Measurements from ENCODE around the gene ZBTB25. TPM values are rescaled to one million over a fixed set of nuclear protein-coding genes. Genes with fewer than 3 reads are reported as not detected.
A peak's percentile ranks its signal among the peaks of the same experiment; 100 is the strongest.

The ZBTB25 gene
- polyA plus RNA-seq, 4 donors: 0.81 to 11.4 (median 1.7) TPM

DNA sequence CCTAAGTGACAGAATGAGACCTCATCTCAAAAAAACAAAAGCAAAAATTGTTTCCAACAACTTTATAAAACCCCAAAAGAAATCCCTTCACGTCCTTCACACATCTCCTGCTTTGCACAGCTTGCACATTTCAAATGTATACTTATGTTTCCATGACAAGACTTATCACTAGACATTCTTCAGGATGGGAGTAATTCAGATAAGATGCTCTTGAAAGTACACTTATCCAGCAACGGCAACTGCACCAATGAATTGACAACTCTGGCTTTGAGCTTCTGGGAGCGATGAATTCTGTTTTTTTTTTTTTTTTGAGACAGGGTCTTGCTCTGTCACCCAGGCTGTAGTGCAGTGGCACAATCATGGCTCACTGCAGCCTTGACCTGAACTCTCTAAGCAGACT is 69.1 kb downstream of the ZBTB25 start:
- H3K9me3 ChIP-seq (ENCODE audit: control insufficient read depth in 2 of 2, insufficient read depth in 1 of 2, low read depth in 1 of 2, low read length in 1 of 2): no peaks in the 10 kb centered on the region
- peak in 1 of 2 donors; percentile 26 for DNase-seq
- WGBS, 3 donors: 83 to 87% (median 84%) methylated on average over 3 of the region's 3 CpGs
- no peaks in the 10 kb centered on the region for H3K27me3 ChIP-seq (ENCODE audit: control insufficient read depth in 3 of 3, insufficient read depth in 3 of 3, low read length in 3 of 3)
- H3K4me1 ChIP-seq (ENCODE audit: control insufficient read depth in 3 of 3, insufficient read depth in 2 of 3, low read depth in 1 of 3, low read length in 2 of 3): peaks cover 0 to 14% (median 0%) of the 10 kb centered on the region in 3 donors
- no peak overlapping the region for H3K27ac ChIP-seq (ENCODE audit: low read depth in 1 of 3, low read length in 2 of 3)
- H3K36me3 ChIP-seq (ENCODE audit: control insufficient read depth in 3 of 3, insufficient read depth in 2 of 3, low read depth in 1 of 3, low read length in 3 of 3): peaks cover 1 to 25% (median 6%) of the 10 kb centered on the region in 3 donors
- no peak overlapping the region for H3K4me3 ChIP-seq (ENCODE audit: low read depth in 1 of 3, low read length in 3 of 3)
- no peak for FAIRE-seq

DNA sequence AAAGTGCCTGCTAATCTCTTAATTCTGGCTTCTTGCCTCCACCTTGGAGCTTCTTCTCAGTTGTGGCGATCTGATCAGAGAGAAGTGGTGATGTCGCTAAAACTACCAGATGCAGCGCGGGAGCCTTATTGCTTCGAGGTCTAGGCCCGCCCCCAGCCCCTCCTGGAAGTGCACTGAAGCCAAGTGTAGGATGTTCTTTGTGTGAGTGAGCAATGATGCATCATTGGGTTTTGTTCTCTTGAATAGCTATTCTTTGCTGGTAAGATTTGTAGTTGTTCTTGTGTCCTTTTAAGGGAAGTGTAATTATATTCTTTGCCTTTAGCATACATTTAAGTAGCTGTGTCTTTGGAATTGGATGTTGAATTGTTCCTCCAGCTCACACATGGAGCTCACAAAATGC is 79.7 kb downstream of the ZBTB25 start:
- DNase-seq (no peak), FAIRE-seq (no peak)
- Histone ChIP-seq H3K4me1 (ENCODE audit: control insufficient read depth in 3 of 3, insufficient read depth in 2 of 3, low read depth in 1 of 3, low read length in 2 of 3) (no peaks in the 10 kb centered on the region), H3K9me3 (ENCODE audit: control insufficient read depth in 2 of 2, insufficient read depth in 1 of 2, low read depth in 1 of 2, low read length in 1 of 2) (no peaks in the 10 kb centered on the region), H3K4me3 (ENCODE audit: low read depth in 1 of 3, low read length in 3 of 3) (no peak overlapping the region), H3K27ac (ENCODE audit: low read depth in 1 of 3, low read length in 2 of 3) (no peak overlapping the region), H3K27me3 (ENCODE audit: control insufficient read depth in 3 of 3, insufficient read depth in 3 of 3, low read length in 3 of 3) (no peaks in the 10 kb centered on the region), H3K36me3 (ENCODE audit: control insufficient read depth in 3 of 3, insufficient read depth in 2 of 3, low read depth in 1 of 3, low read length in 3 of 3) (peaks cover 5 to 43% (median 7%) of the 10 kb centered on the region in 3 donors)
- WGBS, 3 donors: 93 to 95% (median 94%) methylated on average over 6 of the region's 6 CpGs

DNA sequence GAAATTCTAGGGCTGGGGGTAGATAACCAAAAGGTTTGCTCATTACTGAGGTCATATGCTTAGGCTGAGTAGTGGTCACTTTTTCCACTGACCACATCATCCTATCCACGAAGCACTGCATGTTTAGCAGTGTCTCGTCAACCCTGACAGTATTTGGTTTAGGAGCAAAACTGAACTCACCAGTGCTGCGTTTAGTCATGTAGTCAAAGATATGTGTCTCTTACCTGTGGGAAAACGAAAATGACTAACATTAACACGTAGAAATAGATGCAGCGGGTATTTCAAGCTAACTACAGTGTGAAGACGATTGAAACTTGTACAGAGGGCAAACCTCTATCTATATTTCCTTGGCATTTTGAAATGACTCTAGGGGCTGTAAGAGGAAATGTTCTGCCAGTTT is 80.9 kb downstream of the ZBTB25 start:
- no peaks in the 10 kb centered on the region for H3K9me3 ChIP-seq (ENCODE audit: control insufficient read depth in 2 of 2, insufficient read depth in 1 of 2, low read depth in 1 of 2, low read length in 1 of 2)
- no peak overlapping the region for H3K4me3 ChIP-seq (ENCODE audit: low read depth in 1 of 3, low read length in 3 of 3)
- H3K4me1 ChIP-seq (ENCODE audit: control insufficient read depth in 3 of 3, insufficient read depth in 2 of 3, low read depth in 1 of 3, low read length in 2 of 3): no peaks in the 10 kb centered on the region
- FAIRE-seq (no peak), DNase-seq (no peak)
- H3K27ac ChIP-seq (ENCODE audit: low read depth in 1 of 3, low read length in 2 of 3): no peak overlapping the region
- H3K27me3 ChIP-seq (ENCODE audit: control insufficient read depth in 3 of 3, insufficient read depth in 3 of 3, low read length in 3 of 3): no peaks in the 10 kb centered on the region
- 84 to 91% (median 86%) methylated on average over 7 of the region's 7 CpGs for WGBS, 3 donors
- H3K36me3 ChIP-seq (ENCODE audit: control insufficient read depth in 3 of 3, insufficient read depth in 2 of 3, low read depth in 1 of 3, low read length in 3 of 3): peaks cover 5 to 47% (median 7%) of the 10 kb centered on the region in 3 donors

DNA sequence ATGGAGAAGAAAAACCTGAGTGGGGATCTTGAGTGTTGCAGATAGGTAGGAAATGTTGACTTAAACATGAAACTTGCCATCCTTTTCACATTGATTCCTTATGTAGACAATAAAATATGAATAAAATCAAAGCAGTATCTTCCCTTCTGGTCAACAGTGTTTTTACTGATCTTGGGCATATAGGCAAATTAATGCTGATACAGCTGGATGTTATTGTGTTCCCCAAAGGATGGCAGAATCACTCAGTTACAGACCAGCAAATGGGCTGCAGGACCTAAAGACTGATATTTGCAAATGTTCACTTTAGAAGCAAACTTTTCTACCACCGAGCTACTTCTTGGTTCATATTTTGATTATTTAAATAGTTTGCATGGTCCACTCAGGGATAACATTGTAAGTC is 81.6 kb downstream of the ZBTB25 start:
- Histone ChIP-seq H3K9me3 (ENCODE audit: control insufficient read depth in 2 of 2, insufficient read depth in 1 of 2, low read depth in 1 of 2, low read length in 1 of 2) (no peaks in the 10 kb centered on the region), H3K4me3 (ENCODE audit: low read depth in 1 of 3, low read length in 3 of 3) (no peak overlapping the region), H3K27me3 (ENCODE audit: control insufficient read depth in 3 of 3, insufficient read depth in 3 of 3, low read length in 3 of 3) (no peaks in the 10 kb centered on the region), H3K27ac (ENCODE audit: low read depth in 1 of 3, low read length in 2 of 3) (no peak overlapping the region), H3K36me3 (ENCODE audit: control insufficient read depth in 3 of 3, insufficient read depth in 2 of 3, low read depth in 1 of 3, low read length in 3 of 3) (peaks cover 5 to 46% (median 7%) of the 10 kb centered on the region in 3 donors), H3K4me1 (ENCODE audit: control insufficient read depth in 3 of 3, insufficient read depth in 2 of 3, low read depth in 1 of 3, low read length in 2 of 3) (no peaks in the 10 kb centered on the region)
- 92 to 94% (median 94%) methylated on average over 1 of the region's 1 CpG for WGBS, 3 donors
- FAIRE-seq: no peak
- no peak for DNase-seq

DNA sequence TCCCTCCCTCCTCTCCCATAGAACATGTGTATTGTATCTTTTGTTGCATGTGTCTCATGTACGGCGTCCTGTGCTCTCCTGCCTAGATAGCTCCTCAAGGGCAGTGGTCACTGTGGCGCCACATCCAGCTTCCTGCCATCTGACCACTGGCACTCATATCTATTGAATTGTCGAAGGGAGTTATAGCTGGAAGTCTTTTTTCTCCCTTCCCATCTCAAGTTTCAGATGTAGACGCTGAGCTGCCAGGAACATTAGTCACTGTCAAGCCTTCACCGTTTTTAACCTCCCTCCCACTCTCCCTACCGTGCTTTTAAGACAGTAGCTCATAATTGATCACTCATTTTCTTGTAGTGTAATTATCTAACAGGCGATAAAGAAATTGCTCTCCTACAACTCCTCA is 82.5 kb downstream of the ZBTB25 start:
- DNase-seq (no peak), FAIRE-seq (no peak)
- H3K4me3 ChIP-seq (ENCODE audit: low read depth in 1 of 3, low read length in 3 of 3): no peak overlapping the region
- no peaks in the 10 kb centered on the region for H3K27me3 ChIP-seq (ENCODE audit: control insufficient read depth in 3 of 3, insufficient read depth in 3 of 3, low read length in 3 of 3)
- no peaks in the 10 kb centered on the region for H3K9me3 ChIP-seq (ENCODE audit: control insufficient read depth in 2 of 2, insufficient read depth in 1 of 2, low read depth in 1 of 2, low read length in 1 of 2)
- no peaks in the 10 kb centered on the region for H3K4me1 ChIP-seq (ENCODE audit: control insufficient read depth in 3 of 3, insufficient read depth in 2 of 3, low read depth in 1 of 3, low read length in 2 of 3)
- H3K36me3 ChIP-seq (ENCODE audit: control insufficient read depth in 3 of 3, insufficient read depth in 2 of 3, low read depth in 1 of 3, low read length in 3 of 3): peaks cover 7 to 49% (median 7%) of the 10 kb centered on the region in 3 donors
- H3K27ac ChIP-seq (ENCODE audit: low read depth in 1 of 3, low read length in 2 of 3): no peak overlapping the region
- WGBS, 3 donors: 68 to 77% (median 75%) methylated on average over 8 of the region's 8 CpGs

DNA sequence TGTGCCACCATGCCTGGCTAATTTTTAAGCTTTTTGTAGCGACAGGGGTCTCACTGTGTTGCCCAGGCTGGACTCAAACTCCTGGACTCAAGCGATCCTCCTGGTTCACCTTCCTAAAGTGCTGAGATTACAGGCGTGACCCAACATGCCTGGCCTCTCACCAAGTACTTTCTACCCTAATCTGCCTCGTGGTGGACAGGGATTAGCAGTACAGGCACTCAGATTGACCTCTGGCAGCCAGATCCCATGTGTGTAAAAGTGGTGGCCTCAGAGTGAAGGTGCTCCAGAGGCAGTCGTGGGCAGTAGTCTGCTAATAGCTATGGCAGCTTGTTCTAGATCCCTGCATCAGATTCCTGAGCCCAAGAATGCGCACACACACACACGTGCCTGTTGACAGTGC is 84.6 kb downstream of the ZBTB25 start:
- Histone ChIP-seq H3K4me3 (ENCODE audit: low read depth in 1 of 3, low read length in 3 of 3) (no peak overlapping the region), H3K27me3 (ENCODE audit: control insufficient read depth in 3 of 3, insufficient read depth in 3 of 3, low read length in 3 of 3) (no peaks in the 10 kb centered on the region), H3K27ac (ENCODE audit: low read depth in 1 of 3, low read length in 2 of 3) (no peak overlapping the region), H3K9me3 (ENCODE audit: control insufficient read depth in 2 of 2, insufficient read depth in 1 of 2, low read depth in 1 of 2, low read length in 1 of 2) (no peaks in the 10 kb centered on the region), H3K4me1 (ENCODE audit: control insufficient read depth in 3 of 3, insufficient read depth in 2 of 3, low read depth in 1 of 3, low read length in 2 of 3) (no peaks in the 10 kb centered on the region), H3K36me3 (ENCODE audit: control insufficient read depth in 3 of 3, insufficient read depth in 2 of 3, low read depth in 1 of 3, low read length in 3 of 3) (peaks cover 7 to 52% (median 10%) of the 10 kb centered on the region in 3 donors)
- 85 to 91% (median 90%) methylated on average over 7 of the region's 7 CpGs for WGBS, 3 donors
- DNase-seq (no peak), FAIRE-seq (no peak)

DNA sequence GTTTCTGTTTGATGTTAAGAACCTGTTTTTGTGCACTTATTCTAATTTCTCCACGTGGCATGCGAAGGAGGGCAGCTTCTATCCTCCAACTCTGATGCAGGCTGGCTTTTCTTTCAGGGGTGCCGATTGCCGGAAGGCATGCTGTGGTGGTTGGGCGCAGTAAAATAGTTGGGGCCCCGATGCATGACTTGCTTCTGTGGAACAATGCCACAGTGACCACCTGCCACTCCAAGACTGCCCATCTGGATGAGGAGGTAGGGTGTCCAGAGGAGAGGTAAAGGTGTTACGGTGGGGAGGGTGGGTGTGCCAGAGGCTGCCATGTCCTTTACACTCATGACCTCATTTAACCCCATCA is 85.9 kb downstream of the ZBTB25 start:
- Histone ChIP-seq H3K4me1 (ENCODE audit: control insufficient read depth in 3 of 3, insufficient read depth in 2 of 3, low read depth in 1 of 3, low read length in 2 of 3) (no peaks in the 10 kb centered on the region), H3K36me3 (ENCODE audit: control insufficient read depth in 3 of 3, insufficient read depth in 2 of 3, low read depth in 1 of 3, low read length in 3 of 3) (peaks cover 4 to 54% (median 10%) of the 10 kb centered on the region in 3 donors), H3K4me3 (ENCODE audit: low read depth in 1 of 3, low read length in 3 of 3) (no peak overlapping the region), H3K27ac (ENCODE audit: low read depth in 1 of 3, low read length in 2 of 3) (no peak overlapping the region), H3K27me3 (ENCODE audit: control insufficient read depth in 3 of 3, insufficient read depth in 3 of 3, low read length in 3 of 3) (no peaks in the 10 kb centered on the region), H3K9me3 (ENCODE audit: control insufficient read depth in 2 of 2, insufficient read depth in 1 of 2, low read depth in 1 of 2, low read length in 1 of 2) (no peaks in the 10 kb centered on the region)
- FAIRE-seq (no peak), DNase-seq (no peak)
- 96 to 100% (median 96%) methylated on average over 7 of the region's 7 CpGs for WGBS, 3 donors

DNA sequence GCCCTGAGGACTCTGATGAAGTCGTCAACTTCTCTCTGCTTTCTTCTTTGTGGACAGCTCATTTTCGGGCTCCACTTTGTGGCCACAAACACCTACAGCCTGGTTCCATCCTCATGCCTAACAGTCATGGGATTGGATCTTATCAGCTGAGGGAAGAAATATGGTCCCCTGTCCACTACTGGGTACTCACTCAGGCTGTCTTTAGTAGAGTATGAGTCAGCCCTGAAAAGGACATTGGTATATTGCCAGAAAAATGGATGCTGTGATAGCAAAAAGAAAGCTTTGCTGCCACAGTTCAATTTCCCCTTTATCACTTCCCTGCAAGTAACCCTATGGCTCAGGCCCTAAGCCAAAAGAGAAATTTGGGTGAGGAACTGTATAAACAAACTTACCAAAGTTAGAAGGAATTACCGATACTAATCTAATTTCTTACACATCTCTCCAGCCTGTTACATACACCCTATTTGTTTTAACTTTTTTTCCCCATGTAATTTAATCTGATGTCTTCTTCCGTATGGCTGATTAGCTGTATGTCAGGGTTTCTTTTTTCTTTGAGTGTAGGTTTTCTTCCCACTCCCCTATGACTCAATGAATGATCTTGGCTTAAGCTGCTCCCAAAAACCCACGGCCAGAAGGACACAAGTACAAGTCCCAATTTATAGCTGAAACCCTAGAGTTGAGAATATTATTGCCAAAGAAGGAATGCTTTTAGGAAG is 86.4 kb downstream of the ZBTB25 start:
- DNase-seq (no peak), FAIRE-seq (no peak)
- no peaks in the 10 kb centered on the region for H3K4me1 ChIP-seq (ENCODE audit: control insufficient read depth in 3 of 3, insufficient read depth in 2 of 3, low read depth in 1 of 3, low read length in 2 of 3)
- no peak overlapping the region for H3K27ac ChIP-seq (ENCODE audit: low read depth in 1 of 3, low read length in 2 of 3)
- WGBS, 3 donors: 89 to 93% (median 92%) methylated on average over 5 of the region's 5 CpGs
- no peaks in the 10 kb centered on the region for H3K27me3 ChIP-seq (ENCODE audit: control insufficient read depth in 3 of 3, insufficient read depth in 3 of 3, low read length in 3 of 3)
- H3K36me3 ChIP-seq (ENCODE audit: control insufficient read depth in 3 of 3, insufficient read depth in 2 of 3, low read depth in 1 of 3, low read length in 3 of 3): peaks cover 4 to 55% (median 10%) of the 10 kb centered on the region in 3 donors
- no peak overlapping the region for H3K4me3 ChIP-seq (ENCODE audit: low read depth in 1 of 3, low read length in 3 of 3)
- H3K9me3 ChIP-seq (ENCODE audit: control insufficient read depth in 2 of 2, insufficient read depth in 1 of 2, low read depth in 1 of 2, low read length in 1 of 2): no peaks in the 10 kb centered on the region

All from small intestine (tissue), 7 donors.